DMS114 treated with DMSO at 0.1 percent for 48 hours (cell line): ENCODE measurements around the gene WEE2.

ENCODE experiments used
- DNase-seq: peaks from one replicate; lab custom pipeline; 2025; ENCODE audit not compliant: unreplicated experiment; lab: John Stamatoyannopoulos, UW

The WEE2 gene

GRCh38 chr7:141708351-141708750 lies at the start of gene WEE2:
Gene WEE2 (plus strand): TSS chr7:141708353. CDS start chr7:141708759, 406 bp downstream.
- DNase-seq, result no peak

- no peak for DNase-seq
These were observed 48.7 kb upstream of the WEE2 start for GRCh38 chr7:141659501-141659900.

GRCh38 chr7:141660259-141660658 lies 47.9 kb upstream of the WEE2 start:
- no peak for DNase-seq

GRCh38 chr7:141663081-141663849 lies 44.9 kb upstream of the WEE2 start:
- no peak for DNase-seq

GRCh38 chr7:141664450-141664849 lies 43.7 kb upstream of the WEE2 start:
- no peak for DNase-seq

- DNase-seq, result no peak
These were observed 42.7 kb upstream of the WEE2 start for GRCh38 chr7:141665208-141666035.

GRCh38 chr7:141666071-141666470 lies 42.1 kb upstream of the WEE2 start:
- no peak for DNase-seq

- no peak for DNase-seq
These were observed 39.3 kb upstream of the WEE2 start for GRCh38 chr7:141668853-141669252.

GRCh38 chr7:141671705-141672496 lies 36.3 kb upstream of the WEE2 start:
- DNase-seq, result no peak

GRCh38 chr7:141673346-141673745 lies 34.8 kb upstream of the WEE2 start:
- DNase-seq, result no peak

- DNase-seq, result no peak
These were observed 33.9 kb upstream of the WEE2 start for GRCh38 chr7:141674171-141674671.

GRCh38 chr7:141674702-141675101 lies 33.5 kb upstream of the WEE2 start:
- DNase-seq, result no peak

GRCh38 chr7:141675436-141676215 lies 32.5 kb upstream of the WEE2 start:
- DNase-seq, result no peak

GRCh38 chr7:141676618-141677017 lies 31.5 kb upstream of the WEE2 start:
- DNase-seq, result no peak

GRCh38 chr7:141679014-141679413 lies 29.1 kb upstream of the WEE2 start:
- no peak for DNase-seq

- no peak for DNase-seq
These were observed 22.7 kb upstream of the WEE2 start for GRCh38 chr7:141685285-141686023.

GRCh38 chr7:141686074-141686473 lies 22.1 kb upstream of the WEE2 start:
- DNase-seq, result no peak

- DNase-seq, result no peak
These were observed 21.5 kb upstream of the WEE2 start for GRCh38 chr7:141686670-141687069.

- DNase-seq, result no peak
These were observed 20.1 kb upstream of the WEE2 start for GRCh38 chr7:141688043-141688442.
